A673 (cell line): Measurements from ENCODE around the gene POU2F2.

ENCODE experiments used
- EZH2 ChIP-seq: fragments of 200-600 bp; sonication (generic); IDR thresholded peaks from 2 replicates; pipeline ENCODE4 v1.6.1; 2017; ENCODE audit warnings: borderline replicate concordance, low read depth, mild to moderate bottlenecking, mixed read lengths, antibody characterized with exemption, low read length; ENCODE audit not compliant: poor library complexity, severe bottlenecking
- TF ChIP-seq, protein P1 (sequence below): fragments of 300-800, 200-600 bp; sonication (generic); conservative IDR thresholded peaks from 2 replicates; pipeline ENCODE4 v1.5.1; 2017; ENCODE audit warnings: low read depth, mild to moderate bottlenecking, antibody characterized with exemption, low read length, moderate library complexity, mixed read lengths

DNA sequence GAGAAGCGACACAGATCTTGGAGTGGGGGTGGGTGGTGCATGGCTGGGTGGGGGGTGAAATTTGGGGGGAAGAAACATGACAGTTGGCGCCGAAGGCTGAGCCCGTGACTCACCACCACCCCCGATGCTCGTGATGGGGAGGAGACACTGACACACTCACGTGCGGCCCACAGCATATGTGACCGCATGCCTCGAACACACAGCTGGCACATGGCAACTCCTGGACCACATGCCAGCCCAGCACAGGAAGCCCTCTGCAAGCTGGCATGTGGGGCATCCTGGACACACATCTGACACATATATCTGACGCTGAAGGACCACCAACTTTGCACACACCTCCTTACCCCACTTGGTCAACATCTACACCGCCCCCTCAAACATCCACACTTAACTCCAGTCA lies 61.0 kb downstream of the POU2F2 start:
- TF ChIP-seq, protein P1, sequence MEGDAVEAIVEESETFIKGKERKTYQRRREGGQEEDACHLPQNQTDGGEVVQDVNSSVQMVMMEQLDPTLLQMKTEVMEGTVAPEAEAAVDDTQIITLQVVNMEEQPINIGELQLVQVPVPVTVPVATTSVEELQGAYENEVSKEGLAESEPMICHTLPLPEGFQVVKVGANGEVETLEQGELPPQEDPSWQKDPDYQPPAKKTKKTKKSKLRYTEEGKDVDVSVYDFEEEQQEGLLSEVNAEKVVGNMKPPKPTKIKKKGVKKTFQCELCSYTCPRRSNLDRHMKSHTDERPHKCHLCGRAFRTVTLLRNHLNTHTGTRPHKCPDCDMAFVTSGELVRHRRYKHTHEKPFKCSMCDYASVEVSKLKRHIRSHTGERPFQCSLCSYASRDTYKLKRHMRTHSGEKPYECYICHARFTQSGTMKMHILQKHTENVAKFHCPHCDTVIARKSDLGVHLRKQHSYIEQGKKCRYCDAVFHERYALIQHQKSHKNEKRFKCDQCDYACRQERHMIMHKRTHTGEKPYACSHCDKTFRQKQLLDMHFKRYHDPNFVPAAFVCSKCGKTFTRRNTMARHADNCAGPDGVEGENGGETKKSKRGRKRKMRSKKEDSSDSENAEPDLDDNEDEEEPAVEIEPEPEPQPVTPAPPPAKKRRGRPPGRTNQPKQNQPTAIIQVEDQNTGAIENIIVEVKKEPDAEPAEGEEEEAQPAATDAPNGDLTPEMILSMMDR, result no peak
- TF ChIP-seq EZH2, result no peak
